NB4 (cell line): ENCODE measurements around the gene HOMER2.
A peak's percentile ranks its signal among the peaks of the same experiment; 100 is the strongest.
"Not testable (repeated sequence)": the region's sequence is repeated elsewhere in the genome, so short reads cannot be mapped to it uniquely, and the experiment has no call there.

ENCODE experiments used
- DNase-seq: peaks from one replicate; pipeline ENCODE4 v3.0.0; 2010; ENCODE audit warnings: low read depth
- H3K4me3 ChIP-seq: one replicate; pipeline ENCODE4 v1.5.1; 2011; ENCODE audit warnings: mild to moderate bottlenecking, low read depth, low read length, moderate library complexity
- MYC ChIP-seq: IDR thresholded peaks from 2 replicates; pipeline ENCODE4 v1.6.1; 2011; ENCODE audit warnings: low read depth, low read length
- POLR2A ChIP-seq: IDR thresholded peaks from 2 replicates; pipeline ENCODE4 v1.6.1; 2011; ENCODE audit warnings: mild to moderate bottlenecking; ENCODE audit not compliant: insufficient read length; ENCODE audit errors: extremely low read depth
- TF ChIP-seq, protein P1 (sequence below): IDR thresholded peaks from 2 replicates; pipeline ENCODE4 v1.6.1; 2011; ENCODE audit warnings: low read depth, low read length
- TF ChIP-seq, protein P2 (sequence below): IDR thresholded peaks from one replicate; pipeline ENCODE4 v1.5.1; 2012; ENCODE audit warnings: low read depth, low read length

Gene HOMER2

GRCh38 chr15:82943176-82943575, 9.3 kb downstream of the HOMER2 start:
- TF ChIP-seq, protein P1, sequence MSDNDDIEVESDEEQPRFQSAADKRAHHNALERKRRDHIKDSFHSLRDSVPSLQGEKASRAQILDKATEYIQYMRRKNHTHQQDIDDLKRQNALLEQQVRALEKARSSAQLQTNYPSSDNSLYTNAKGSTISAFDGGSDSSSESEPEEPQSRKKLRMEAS = no peak
- TF ChIP-seq, protein P2, sequence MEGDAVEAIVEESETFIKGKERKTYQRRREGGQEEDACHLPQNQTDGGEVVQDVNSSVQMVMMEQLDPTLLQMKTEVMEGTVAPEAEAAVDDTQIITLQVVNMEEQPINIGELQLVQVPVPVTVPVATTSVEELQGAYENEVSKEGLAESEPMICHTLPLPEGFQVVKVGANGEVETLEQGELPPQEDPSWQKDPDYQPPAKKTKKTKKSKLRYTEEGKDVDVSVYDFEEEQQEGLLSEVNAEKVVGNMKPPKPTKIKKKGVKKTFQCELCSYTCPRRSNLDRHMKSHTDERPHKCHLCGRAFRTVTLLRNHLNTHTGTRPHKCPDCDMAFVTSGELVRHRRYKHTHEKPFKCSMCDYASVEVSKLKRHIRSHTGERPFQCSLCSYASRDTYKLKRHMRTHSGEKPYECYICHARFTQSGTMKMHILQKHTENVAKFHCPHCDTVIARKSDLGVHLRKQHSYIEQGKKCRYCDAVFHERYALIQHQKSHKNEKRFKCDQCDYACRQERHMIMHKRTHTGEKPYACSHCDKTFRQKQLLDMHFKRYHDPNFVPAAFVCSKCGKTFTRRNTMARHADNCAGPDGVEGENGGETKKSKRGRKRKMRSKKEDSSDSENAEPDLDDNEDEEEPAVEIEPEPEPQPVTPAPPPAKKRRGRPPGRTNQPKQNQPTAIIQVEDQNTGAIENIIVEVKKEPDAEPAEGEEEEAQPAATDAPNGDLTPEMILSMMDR = peak; percentile 10
- peak; percentile 21 for DNase-seq
- H3K4me3 ChIP-seq = no peak overlapping the region

GRCh38 chr15:82942691-82943090, 9.8 kb downstream of the HOMER2 start:
- DNase-seq = no peak
- H3K4me3 ChIP-seq = no peak overlapping the region
- no peak for TF ChIP-seq MYC
- TF ChIP-seq, protein P1 = no peak
- TF ChIP-seq, protein P2 = no peak
- TF ChIP-seq POLR2A = no peak

- H3K4me3 ChIP-seq = not testable (repeated sequence)
Measured at GRCh38 chr15:82939678-82940077, 12.8 kb downstream of the HOMER2 start.

GRCh38 chr15:82937712-82938058, 14.8 kb downstream of the HOMER2 start:
- TF ChIP-seq MYC (no peak), POLR2A (no peak)
- TF ChIP-seq, protein P2 = no peak
- TF ChIP-seq, protein P1 = no peak
- no peak for DNase-seq
- H3K4me3 ChIP-seq = no peak overlapping the region

More at GRCh38 chr15:82939678-82940077, 12.8 kb downstream of the HOMER2 start:
- DNase-seq = not testable (repeated sequence)

DNA sequence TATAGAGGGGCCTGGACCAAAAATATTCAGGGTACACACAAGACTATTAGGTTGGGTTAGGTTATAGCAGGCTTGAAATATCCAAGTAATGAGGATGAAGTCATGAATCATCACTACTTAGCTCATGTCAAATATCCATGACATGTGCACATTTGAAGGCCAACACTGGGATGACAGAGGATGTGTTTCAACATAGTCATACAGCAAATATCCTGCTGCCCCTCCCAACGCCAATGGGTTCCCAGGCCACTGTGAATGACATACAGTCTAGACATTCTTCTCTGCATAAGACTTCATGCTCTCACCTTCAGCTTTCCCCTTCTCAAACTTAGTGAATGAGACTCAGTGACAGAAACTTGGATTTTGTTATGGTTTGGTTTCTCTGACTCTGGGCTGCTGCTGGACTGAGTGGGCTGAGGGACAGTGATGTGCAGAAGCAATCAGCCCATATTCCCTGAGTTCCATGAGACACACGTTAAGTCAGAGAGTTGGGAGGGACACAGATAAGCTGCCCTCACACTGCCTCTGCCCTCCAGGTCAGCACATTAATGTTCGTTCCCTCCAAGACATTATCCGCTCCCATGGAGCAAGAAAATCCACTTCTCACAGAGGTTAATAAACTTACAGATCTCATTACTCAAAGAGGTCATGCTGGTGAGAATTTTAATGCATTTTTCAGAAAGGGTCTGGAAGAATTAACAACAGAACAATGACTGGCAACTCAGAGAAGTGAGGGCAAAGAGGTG, 15.4 kb downstream of the HOMER2 start:
- no peak overlapping the region for H3K4me3 ChIP-seq
- TF ChIP-seq POLR2A = no peak
- TF ChIP-seq, protein P1 = no peak
- no peak for TF ChIP-seq MYC
- TF ChIP-seq, protein P2 = no peak
- no peak for DNase-seq

- DNase-seq = no peak
- no peak overlapping the region for H3K4me3 ChIP-seq
- no peak for TF ChIP-seq MYC
- TF ChIP-seq, protein P2 = no peak
- TF ChIP-seq, protein P1 = no peak
- no peak for TF ChIP-seq POLR2A
Measured at GRCh38 chr15:82935382-82935781, 17.1 kb downstream of the HOMER2 start.
